GM10248 (cell line): ENCODE results near the gene RABL6.
"Not testable (repeated sequence)": the region's sequence is repeated elsewhere in the genome, so short reads cannot be mapped to it uniquely, and the experiment has no call there.

Experiments
- CTCF ChIA-PET: fragments of 300-600 bp; sonication (Branson Sonifier 250); formaldehyde crosslinking; extraction: SDS; loops from one replicate; lab custom pipeline; 2021; ENCODE audit warnings: antibody characterized with exemption; lab: Yijun Ruan, JAX
- POLR2A ChIA-PET: fragments of 350-650 bp; sonication (Branson Sonifier 250); formaldehyde crosslinking; extraction: SDS; loops from one replicate; lab custom pipeline; 2020; ENCODE audit warnings: antibody characterized with exemption; lab: Yijun Ruan, JAX
- DNase-seq: peaks from one replicate; pipeline ENCODE4 v3.0.0; 2012; ENCODE audit errors: extremely low spot score
- TF ChIP-seq, protein P1 (sequence below): IDR thresholded peaks from 2 replicates; pipeline ENCODE4 v1.5.1; 2012; ENCODE audit warnings: mild to moderate bottlenecking, low read depth; ENCODE audit errors: extremely low read depth, missing control alignments, control extremely low read depth

RABL6 gene

DNA sequence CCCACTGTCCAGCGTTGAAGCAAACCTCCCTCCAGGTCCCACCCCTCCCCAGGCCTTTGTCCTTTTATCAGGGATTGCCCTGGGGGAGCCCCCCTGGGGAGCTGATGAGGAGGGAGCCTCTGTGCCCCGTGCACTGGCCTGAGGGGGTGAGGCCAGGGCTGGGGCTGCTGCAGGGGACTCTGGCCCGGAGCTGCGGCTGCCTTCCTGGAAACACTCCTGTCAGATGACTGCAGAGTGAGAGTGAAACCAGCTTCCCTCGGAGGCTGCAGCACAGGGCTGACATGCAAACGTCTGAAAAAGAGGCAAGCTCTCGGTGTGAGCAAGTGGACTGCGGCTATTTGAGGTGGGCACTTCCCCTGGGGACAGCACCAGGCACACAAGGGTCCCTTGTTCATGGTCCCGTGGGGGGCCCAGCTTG, 74.0 kb downstream of the RABL6 start:
- ChIA-PET CTCF (interaction anchor here (0.8 to 2.7 kb wide), 11 partner anchors 12 to 165 kb away, joined by 3 to 13 read pairs (median 4); partner anchors contain the start of genes AJM1 and NPDC1), POLR2A (interaction anchor here (1.0 kb wide), 1 partner anchor 34 kb away, joined by 5 read pairs; no protein-coding TSS in a partner anchor)
- TF ChIP-seq, protein P1, sequence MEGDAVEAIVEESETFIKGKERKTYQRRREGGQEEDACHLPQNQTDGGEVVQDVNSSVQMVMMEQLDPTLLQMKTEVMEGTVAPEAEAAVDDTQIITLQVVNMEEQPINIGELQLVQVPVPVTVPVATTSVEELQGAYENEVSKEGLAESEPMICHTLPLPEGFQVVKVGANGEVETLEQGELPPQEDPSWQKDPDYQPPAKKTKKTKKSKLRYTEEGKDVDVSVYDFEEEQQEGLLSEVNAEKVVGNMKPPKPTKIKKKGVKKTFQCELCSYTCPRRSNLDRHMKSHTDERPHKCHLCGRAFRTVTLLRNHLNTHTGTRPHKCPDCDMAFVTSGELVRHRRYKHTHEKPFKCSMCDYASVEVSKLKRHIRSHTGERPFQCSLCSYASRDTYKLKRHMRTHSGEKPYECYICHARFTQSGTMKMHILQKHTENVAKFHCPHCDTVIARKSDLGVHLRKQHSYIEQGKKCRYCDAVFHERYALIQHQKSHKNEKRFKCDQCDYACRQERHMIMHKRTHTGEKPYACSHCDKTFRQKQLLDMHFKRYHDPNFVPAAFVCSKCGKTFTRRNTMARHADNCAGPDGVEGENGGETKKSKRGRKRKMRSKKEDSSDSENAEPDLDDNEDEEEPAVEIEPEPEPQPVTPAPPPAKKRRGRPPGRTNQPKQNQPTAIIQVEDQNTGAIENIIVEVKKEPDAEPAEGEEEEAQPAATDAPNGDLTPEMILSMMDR = no peak
- DNase-seq = peak; percentile 70

DNA sequence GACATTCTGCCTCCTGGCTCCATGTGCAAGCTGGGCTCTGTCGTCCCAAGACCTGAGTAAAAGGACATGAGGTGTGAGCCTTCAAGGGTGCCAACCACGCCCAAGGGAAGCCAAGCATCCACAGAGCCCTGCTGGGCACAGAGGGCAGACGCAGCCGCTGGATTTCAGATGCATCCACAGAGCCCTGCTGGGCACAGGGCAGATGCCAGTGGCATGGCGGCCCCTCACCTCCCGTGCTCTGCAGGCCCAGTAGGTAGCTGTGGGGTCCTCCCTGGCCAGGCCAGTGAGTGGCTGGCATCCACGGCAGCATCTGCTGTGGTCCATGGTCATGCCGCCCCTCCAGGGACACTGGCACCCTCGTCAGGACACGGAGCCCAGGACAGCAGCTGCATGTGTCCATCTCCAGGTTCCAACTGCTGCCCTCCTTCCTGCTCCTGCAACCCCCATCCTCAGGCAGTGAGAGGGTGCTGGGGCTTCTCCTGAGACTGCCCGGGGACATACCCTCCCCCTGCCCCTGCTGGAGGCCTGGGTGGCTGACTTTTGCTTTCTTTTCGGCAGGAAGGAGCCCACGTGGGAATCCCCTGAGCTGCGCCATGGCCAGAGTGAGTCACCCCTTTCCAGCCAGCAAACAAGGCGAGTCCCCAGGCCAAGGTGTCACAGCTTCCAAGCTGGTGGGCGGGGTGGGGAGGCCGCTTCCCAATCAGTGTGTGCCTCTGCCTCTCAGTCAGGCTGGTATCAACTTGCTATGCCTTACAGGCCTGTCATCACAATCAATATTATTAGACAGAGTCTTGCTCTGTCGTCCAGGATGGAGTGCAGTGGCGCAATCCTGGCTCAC, 74.6 kb downstream of the RABL6 start:
- ChIA-PET CTCF (interaction anchor here (1.0 to 2.7 kb wide), 11 partner anchors 12 to 164 kb away, joined by 3 to 13 read pairs (median 4); partner anchors contain the start of genes AJM1 and NPDC1), POLR2A (interaction anchor here (1.0 kb wide), 1 partner anchor 35 kb away, joined by 5 read pairs; no protein-coding TSS in a partner anchor)
- peak; percentile 87 for DNase-seq
- TF ChIP-seq, protein P1 = no peak

DNA sequence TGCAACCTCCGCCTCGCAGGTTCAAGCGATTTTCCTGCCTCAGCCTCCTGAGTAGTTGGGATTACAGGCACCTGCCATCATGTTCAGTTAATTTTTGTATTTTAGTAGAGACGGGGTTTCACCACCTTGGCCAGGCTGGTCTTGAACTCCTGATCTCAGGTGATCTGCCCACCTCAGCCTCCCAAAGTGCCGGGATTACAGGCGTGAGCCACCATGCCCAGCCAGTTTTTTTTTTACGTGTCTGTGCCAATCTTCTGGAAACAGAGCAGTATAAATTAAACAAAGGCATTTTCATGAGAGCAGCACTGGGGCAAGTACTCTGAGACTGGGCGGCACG, 75.2 kb downstream of the RABL6 start:
- CTCF ChIA-PET = interaction anchor here (1.1 to 2.0 kb wide), 5 partner anchors 13 to 164 kb away, joined by 3 to 10 read pairs (median 4); partner anchors contain the start of gene NPDC1
- DNase-seq, POLR2A ChIA-PET: not testable (repeated sequence)

DNA sequence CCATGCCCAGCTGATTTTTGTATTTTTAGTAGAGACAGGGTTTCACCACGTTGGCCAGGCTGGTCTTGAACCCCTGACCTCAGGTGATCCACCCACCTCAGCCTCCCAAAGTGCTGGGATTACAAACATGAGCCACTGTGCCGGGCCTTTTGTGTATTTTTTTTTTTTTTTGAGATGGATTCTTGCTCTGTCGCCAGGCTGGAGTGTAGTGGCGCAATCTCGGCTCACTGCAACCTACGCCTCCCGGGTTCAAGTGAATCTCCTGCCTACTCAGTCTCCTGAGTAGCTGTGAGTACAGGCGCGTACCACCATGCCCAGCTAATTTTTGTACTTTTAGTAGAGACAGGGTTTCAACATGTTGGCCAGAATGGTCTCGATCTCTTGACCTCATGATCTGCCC, 75.9 kb downstream of the RABL6 start:
- POLR2A ChIA-PET = interaction anchor here (0.5 kb wide), 1 partner anchor 61 kb away, joined by 4 read pairs; the partner anchor contains the start of gene FBXW5
- not testable (repeated sequence) for DNase-seq
- CTCF ChIA-PET = interaction anchor here (0.8 to 1.8 kb wide), 2 partner anchors 15 kb away, joined by 3 to 5 read pairs; no protein-coding TSS in a partner anchor

DNA sequence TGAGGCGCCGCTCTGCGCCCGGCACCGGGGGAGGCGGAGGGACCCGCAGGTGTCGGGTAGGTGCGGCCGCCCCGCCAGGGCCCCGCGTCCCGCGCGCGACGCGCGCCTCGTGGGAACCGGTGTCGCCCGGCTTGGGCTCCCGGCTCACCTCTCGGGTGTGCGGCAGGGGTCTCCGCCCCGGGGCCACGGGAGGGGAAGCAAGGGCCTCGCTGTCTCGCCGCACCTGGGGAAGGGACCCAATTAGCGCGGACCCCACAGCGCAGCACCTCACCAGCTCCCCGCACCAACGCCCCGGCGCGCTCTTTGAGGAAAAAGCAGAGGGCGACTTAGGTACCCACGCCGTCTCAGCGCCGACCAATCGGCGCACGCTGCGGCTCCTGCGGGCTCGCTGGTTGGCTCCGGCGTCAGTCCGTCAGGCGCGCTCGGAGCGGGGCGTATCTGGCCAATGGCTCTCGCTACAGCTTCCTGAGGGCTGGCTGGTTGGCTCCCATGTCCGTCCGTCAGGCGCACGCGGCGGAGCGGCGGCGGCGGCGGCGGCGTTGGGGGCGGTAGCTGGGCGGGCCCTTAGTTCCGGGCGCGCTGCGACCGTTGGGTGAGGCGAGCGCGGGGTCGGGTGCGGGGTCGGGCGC, 78.3 kb downstream of the RABL6 start, which contains the start of gene TRAF2:
Gene TRAF2 (plus strand): TSS at position 567 of the 629 bp plus-strand sequence. CDS start 12,225 bp downstream, outside the sequence.
- POLR2A ChIA-PET = interaction anchor here (0.6 to 1.7 kb wide), 6 partner anchors 12 to 740 kb away, joined by 3 to 8 read pairs (median 4); partner anchors contain the start of genes AJM1 and EDF1
- peak; percentile 100 for DNase-seq
- CTCF ChIA-PET = interaction anchor here (1.1 to 2.0 kb wide), 4 partner anchors 14 to 58 kb away, joined by 3 to 8 read pairs (median 4); partner anchors contain the start of genes AJM1 and FBXW5
- TF ChIP-seq, protein P1 = no peak

DNA sequence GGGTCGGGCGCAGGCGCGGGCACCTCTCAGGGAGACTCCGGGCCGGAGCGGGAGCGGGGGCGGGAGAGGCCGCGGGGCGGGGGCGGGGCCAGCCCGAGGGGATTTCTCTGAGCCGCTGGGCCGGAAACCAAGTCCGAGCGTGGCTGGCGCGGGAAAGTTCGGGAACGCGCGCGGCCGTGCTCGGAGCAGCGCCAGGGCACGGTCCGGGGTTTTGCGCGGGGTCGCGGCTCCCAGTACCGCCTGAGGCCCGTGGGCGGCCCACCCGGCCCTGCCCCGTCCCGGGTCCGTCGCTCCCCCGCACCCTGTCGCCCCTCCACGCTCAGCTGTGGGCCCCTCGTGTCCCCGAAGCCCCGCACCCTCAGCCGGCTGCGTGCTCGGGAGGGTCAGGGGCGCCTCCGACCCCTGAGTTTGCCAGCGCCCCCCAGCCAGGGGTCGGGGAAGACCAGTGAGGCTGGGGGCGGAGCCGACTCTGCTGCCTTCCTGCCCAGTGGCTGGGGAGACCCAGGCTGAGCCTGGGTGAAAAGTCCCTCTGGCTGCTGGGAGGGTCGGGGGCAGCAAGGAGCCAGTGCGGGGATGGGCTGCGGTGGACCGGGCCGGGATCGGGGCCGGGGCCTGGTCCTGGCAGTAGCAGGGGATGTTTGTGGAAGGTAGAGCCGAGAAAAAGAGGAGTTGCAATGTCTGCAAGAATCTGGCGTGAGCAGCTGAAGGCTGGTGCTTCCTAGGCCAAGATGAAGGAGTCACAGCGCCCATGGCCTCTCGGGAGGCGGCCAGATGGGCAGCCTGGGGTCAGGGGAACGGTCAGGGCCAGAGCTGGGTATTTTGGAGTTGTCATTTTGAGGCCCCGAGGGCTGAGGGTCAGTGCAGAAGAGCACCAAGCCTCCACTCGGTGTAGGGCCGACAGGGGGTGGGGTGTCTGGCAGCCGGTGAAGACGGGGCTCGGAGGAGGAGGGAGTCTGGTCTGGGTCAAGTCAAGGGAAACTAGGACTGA, 79.2 kb downstream of the RABL6 start:
- TF ChIP-seq, protein P1 = no peak
- CTCF ChIA-PET = interaction anchor here (1.1 to 2.0 kb wide), 4 partner anchors 11 to 57 kb away, joined by 3 to 8 read pairs (median 4); partner anchors contain the start of genes AJM1 and FBXW5
- POLR2A ChIA-PET = interaction anchor here (0.7 to 1.7 kb wide), 5 partner anchors 11 to 45 kb away, joined by 3 to 8 read pairs (median 4); partner anchors contain the start of genes AJM1 and EDF1
- peak; percentile 79 for DNase-seq
